H1 (cell line): ENCODE measurements around the gene MSMP. TPM values are rescaled to one million over a fixed set of nuclear protein-coding genes. Genes with fewer than 3 reads are reported as not detected.

Experiments
- CTCF ChIA-PET: fragments of 300-600 bp; sonication (Branson Sonifier 250); formaldehyde crosslinking; loops from one replicate; lab custom pipeline; 2021; ENCODE audit not compliant: partially characterized antibody; lab: Charles Lee
- POLR2A ChIA-PET: fragments of 300-600 bp; sonication (Branson Sonifier 250); formaldehyde crosslinking; loops from one replicate; lab custom pipeline; 2021; ENCODE audit warnings: inconsistent platforms; ENCODE audit not compliant: partially characterized antibody; lab: Charles Lee
- DNase-seq, 2 experiments: peaks; one replicate each; pipeline versions ENCODE4 v3.0.0 to v3.0.0-alpha.2; 2010 to 2022; ENCODE audit warnings: low spot score in 2 of 2, low read depth in 1 of 2, mixed read lengths in 1 of 2
- FAIRE-seq: peaks from 2 replicates; lab custom pipeline; 2011; peaks lifted over from hg19 to GRCh38; lab: Jason Lieb, UNC
- H2AFZ ChIP-seq: 2 replicates; pipeline ENCODE4 v1.8.1; 2012; ENCODE audit warnings: low read length, inconsistent platforms
- H2AK5ac ChIP-seq: 2 replicates; pipeline ENCODE4 v1.6.1; 2013; ENCODE audit warnings: low read depth, low read length
- H2BK120ac ChIP-seq: replicated peaks from 2 replicates; pipeline ENCODE3; 2013; ENCODE audit warnings: low read depth, low read length, inconsistent platforms
- H2BK12ac ChIP-seq: 2 replicates; pipeline ENCODE4 v1.6.1; 2013; ENCODE audit warnings: low read depth, low read length
- H2BK15ac ChIP-seq: 2 replicates; pipeline ENCODE4 v1.6.1; 2013; ENCODE audit warnings: low read length
- H2BK20ac ChIP-seq: 2 replicates; pipeline ENCODE4 v1.6.1; 2013; ENCODE audit warnings: low read length
- H2BK5ac ChIP-seq: 2 replicates; pipeline ENCODE4 v1.6.1; 2013; ENCODE audit warnings: low read depth, low read length
- H3K14ac ChIP-seq: 2 replicates; pipeline ENCODE4 v1.6.1; 2013; ENCODE audit warnings: inconsistent platforms; ENCODE audit not compliant: insufficient read length
- H3K18ac ChIP-seq: 2 replicates; pipeline ENCODE4 v1.6.1; 2013; ENCODE audit warnings: low read length; ENCODE audit errors: extremely low read depth
- H3K23ac ChIP-seq: 2 replicates; pipeline ENCODE4 v1.6.1; 2013; ENCODE audit warnings: inconsistent platforms; ENCODE audit not compliant: insufficient read length
- H3K23me2 ChIP-seq: 2 replicates; pipeline ENCODE4 v1.6.1; 2013; ENCODE audit warnings: low read depth, low read length
- H3K27ac ChIP-seq: 2 replicates; pipeline ENCODE4 v1.6.1; 2011; ENCODE audit warnings: low read depth, low read length, inconsistent platforms
- H3K27me3 ChIP-seq, 4 experiments: replicated peaks in 1 of 4; 1 replicate in 1 of 4; 2 replicates in 3 of 4; pipeline versions ENCODE4 v1.6.1 to v1.8.1; 2011 to 2013; ENCODE audit warnings: low read length in 3 of 4, mild to moderate bottlenecking in 3 of 4, inconsistent platforms in 2 of 4, mixed read lengths in 2 of 4, moderate library complexity in 1 of 4; ENCODE audit not compliant: control insufficient read depth in 3 of 4, insufficient read depth in 3 of 4; ENCODE audit errors: extremely low read depth in 1 of 4
- H3K36me3 ChIP-seq, 4 experiments: 2 replicates each; pipeline versions ENCODE4 v1.6.1 to v1.8.1; 2011 to 2013; ENCODE audit warnings: mild to moderate bottlenecking in 4 of 4, low read length in 3 of 4, moderate library complexity in 2 of 4, control low read depth in 1 of 4, inconsistent platforms in 1 of 4; ENCODE audit not compliant: insufficient read depth in 4 of 4, control insufficient read depth in 2 of 4
- H3K4ac ChIP-seq: replicated peaks from 2 replicates; pipeline ENCODE3; 2013; ENCODE audit warnings: low read length, low read depth, mixed read lengths, inconsistent platforms; ENCODE audit not compliant: insufficient read length
- H3K4me1 ChIP-seq, 4 experiments: replicated peaks in 1 of 4; 1 replicate in 1 of 4; 2 replicates in 3 of 4; pipeline versions ENCODE4 v1.6.1 to v1.8.1; 2011 to 2013; ENCODE audit warnings: low read length in 3 of 4, inconsistent platforms in 2 of 4, mixed read lengths in 1 of 4; ENCODE audit not compliant: insufficient read depth in 4 of 4, control insufficient read depth in 3 of 4
- H3K4me2 ChIP-seq, 2 experiments: 2 replicates each; pipeline versions ENCODE4 v1.6.1 to v1.8.1; 2011 to 2013; ENCODE audit warnings: low read depth in 2 of 2, low read length in 2 of 2, control low read depth in 1 of 2, inconsistent platforms in 1 of 2, mild to moderate bottlenecking in 1 of 2; ENCODE audit not compliant: insufficient read depth in 1 of 2
- H3K4me3 ChIP-seq, 4 experiments: fragments of 200-600, 300-600 bp in 1 of 4; sonication (generic), shearing (Covaris generic), sonication (Bioruptor Twin) in 1 of 4; 2 replicates each; pipeline versions ENCODE4 v1.5.1 to v1.8.1; 2011 to 2016; ENCODE audit warnings: low read length in 4 of 4, low read depth in 3 of 4, control low read depth in 2 of 4, inconsistent platforms in 2 of 4, mild to moderate bottlenecking in 2 of 4, mixed read lengths in 1 of 4, moderate library complexity in 1 of 4; ENCODE audit not compliant: insufficient read depth in 2 of 4; ENCODE audit errors: extremely low read depth in 1 of 4
- H3K56ac ChIP-seq: replicated peaks from 2 replicates; pipeline ENCODE3; 2013; ENCODE audit warnings: low read depth, mild to moderate bottlenecking, mixed read lengths, low read length, inconsistent platforms; ENCODE audit not compliant: insufficient read length
- H3K79me1 ChIP-seq: 2 replicates; pipeline ENCODE4 v1.6.1; 2013; ENCODE audit warnings: low read depth, low read length, control low read depth
- H3K79me2 ChIP-seq, 2 experiments: 2 replicates each; pipeline versions ENCODE4 v1.6.1 to v1.8.1; 2012 to 2013; ENCODE audit warnings: low read length in 2 of 2, mild to moderate bottlenecking in 2 of 2, inconsistent platforms in 1 of 2; ENCODE audit not compliant: insufficient read depth in 2 of 2, control insufficient read depth in 1 of 2
- H3K9ac ChIP-seq, 4 experiments: replicated peaks in 1 of 4; 1 replicate in 1 of 4; 2 replicates in 3 of 4; pipeline versions ENCODE4 v1.6.1 to v1.8.1; 2011 to 2013; ENCODE audit warnings: low read depth in 3 of 4, low read length in 3 of 4, control low read depth in 2 of 4, mild to moderate bottlenecking in 2 of 4, moderate library complexity in 2 of 4, inconsistent platforms in 1 of 4; ENCODE audit errors: extremely low read depth in 1 of 4
- H3K9me3 ChIP-seq, 2 experiments: 2 replicates each; pipeline versions ENCODE4 v1.6.1 to v1.8.1; 2012 to 2013; ENCODE audit warnings: mild to moderate bottlenecking in 2 of 2, moderate library complexity in 2 of 2, control low read depth in 1 of 2, inconsistent platforms in 1 of 2, low read depth in 1 of 2, low read length in 1 of 2, mixed read lengths in 1 of 2; ENCODE audit not compliant: insufficient read depth in 2 of 2
- H4K20me1 ChIP-seq, 2 experiments: replicated peaks in 1 of 2; 2 replicates each; pipeline versions ENCODE3 to v1.8.1; 2011 to 2013; ENCODE audit warnings: inconsistent platforms in 2 of 2, low read length in 2 of 2, mild to moderate bottlenecking in 1 of 2; ENCODE audit not compliant: insufficient read depth in 2 of 2, control insufficient read depth in 1 of 2
- H4K5ac ChIP-seq: 2 replicates; pipeline ENCODE4 v1.6.1; 2013; ENCODE audit warnings: low read length, low read depth, mixed read lengths, inconsistent platforms; ENCODE audit not compliant: insufficient read length
- H4K8ac ChIP-seq: 2 replicates; pipeline ENCODE4 v1.8.0; 2013; ENCODE audit warnings: mild to moderate bottlenecking, moderate library complexity, low read length, inconsistent platforms; ENCODE audit not compliant: insufficient read depth; ENCODE audit errors: extremely low read depth
- H4K91ac ChIP-seq: replicated peaks from 2 replicates; pipeline ENCODE3; 2013; ENCODE audit warnings: low read length, mixed read lengths, inconsistent platforms; ENCODE audit not compliant: insufficient read length
- BRCA1 ChIP-seq: IDR thresholded peaks from 2 replicates; pipeline ENCODE4 v1.6.1; 2012; ENCODE audit warnings: low read depth, low read length, improper control_type of control experiment
- CBX8 ChIP-seq: fragments of 300-800, 300-1000 bp; sonication (generic); IDR thresholded peaks from 2 replicates; pipeline ENCODE4 v1.7.1; 2016; ENCODE audit warnings: low read depth, low read length, borderline replicate concordance
- CREB1 ChIP-seq: IDR thresholded peaks from 2 replicates; pipeline ENCODE4 v1.6.1; 2012; ENCODE audit warnings: inconsistent platforms
- EGR1 ChIP-seq: IDR thresholded peaks from 2 replicates; pipeline ENCODE4 v1.6.1; 2011; ENCODE audit warnings: low read depth, low read length, borderline replicate concordance
- GABPA ChIP-seq: IDR thresholded peaks from 2 replicates; pipeline ENCODE4 v1.6.1; 2011; ENCODE audit warnings: mild to moderate bottlenecking, low read length, moderate library complexity, borderline replicate concordance; ENCODE audit not compliant: insufficient read depth
- NRF1 ChIP-seq: IDR thresholded peaks from 2 replicates; pipeline ENCODE4 v1.6.1; 2011; ENCODE audit warnings: mild to moderate bottlenecking, low read depth, low read length, improper control_type of control experiment
- RAD21 ChIP-seq, 2 experiments: IDR thresholded peaks in 1 of 2; conservative IDR thresholded peaks in 1 of 2; 2 replicates each; pipeline ENCODE4 v1.6.1; 2011; ENCODE audit warnings: low read depth in 2 of 2, low read length in 2 of 2, improper control_type of control experiment in 1 of 2, inconsistent platforms in 1 of 2, mild to moderate bottlenecking in 1 of 2, moderate library complexity in 1 of 2
- RBBP5 ChIP-seq: IDR thresholded peaks from 2 replicates; pipeline ENCODE4 v1.7.1; 2012; ENCODE audit warnings: low read depth, mild to moderate bottlenecking, inconsistent platforms, low read length, moderate library complexity, borderline replicate concordance
- SP1 ChIP-seq: IDR thresholded peaks from 2 replicates; pipeline ENCODE4 v1.6.1; 2011; ENCODE audit warnings: low read depth, low read length
- SRF ChIP-seq: IDR thresholded peaks from 2 replicates; pipeline ENCODE4 v1.6.1; 2011; ENCODE audit warnings: mild to moderate bottlenecking, low read depth, low read length, moderate library complexity
- YY1 ChIP-seq: IDR thresholded peaks from 2 replicates; pipeline ENCODE4 v1.6.1; 2011; ENCODE audit warnings: low read depth, mild to moderate bottlenecking, low read length
- WGBS, 2 experiments: shearing (Covaris generic) in 1 of 2; methylation state at CpG; one replicate each; pipeline versions ENCODE4 v1.1.6 to v1.1.7; 2013 to 2015; ENCODE audit warnings: low lambda C conversion rate in 2 of 2, mixed read lengths in 2 of 2, inconsistent platforms in 1 of 2, low coverage in 1 of 2, missing lambda C conversion rate in 1 of 2; ENCODE audit not compliant: insufficient replicate concordance in 2 of 2, insufficient coverage in 1 of 2, insufficient read length in 1 of 2; ENCODE audit errors: extremely low coverage in 1 of 2, missing lambda C conversion rate in 1 of 2; 5-methylcytosine and 5-hydroxymethylcytosine counted together
- polyA plus RNA-seq, 7 experiments: library from polyadenylated mRNA; depleted of rRNA in 3 of 7; stranded (reverse) in 5 of 7; unstranded in 2 of 7; fragments of >200 nt in 5 of 7; fragments of 200-250 nt in 2 of 7; gene quantifications; 1 replicate in 5 of 7; 2 replicates in 1 of 7; 4 replicates in 1 of 7; pipeline versions ENCODE4 v1.2.1 to v1.2.3, GENCODE V29; 2011 to 2013; ENCODE audit warnings: missing spikeins in 2 of 7, mixed read lengths in 2 of 7
- total RNA-seq: library from RNA; stranded (reverse); fragmentation: NEBNext Ultra II Directional; extraction: Animal tissue kit (Norgen Biotek cat#: 25700); gene quantifications from 2 replicates; pipeline ENCODE4 v1.2.1, GENCODE V29; 2021
- TF ChIP-seq, protein P1 (sequence below): IDR thresholded peaks from 2 replicates; pipeline ENCODE4 v1.6.1; 2012; ENCODE audit warnings: inconsistent platforms

MSMP gene
- total and polyA plus RNA-seq, 2 of the 8 experiments (the other 6 are each of a cell fraction or from before 2014, with no cell fraction given) = 0.53 TPM; not detected in 1

DNA sequence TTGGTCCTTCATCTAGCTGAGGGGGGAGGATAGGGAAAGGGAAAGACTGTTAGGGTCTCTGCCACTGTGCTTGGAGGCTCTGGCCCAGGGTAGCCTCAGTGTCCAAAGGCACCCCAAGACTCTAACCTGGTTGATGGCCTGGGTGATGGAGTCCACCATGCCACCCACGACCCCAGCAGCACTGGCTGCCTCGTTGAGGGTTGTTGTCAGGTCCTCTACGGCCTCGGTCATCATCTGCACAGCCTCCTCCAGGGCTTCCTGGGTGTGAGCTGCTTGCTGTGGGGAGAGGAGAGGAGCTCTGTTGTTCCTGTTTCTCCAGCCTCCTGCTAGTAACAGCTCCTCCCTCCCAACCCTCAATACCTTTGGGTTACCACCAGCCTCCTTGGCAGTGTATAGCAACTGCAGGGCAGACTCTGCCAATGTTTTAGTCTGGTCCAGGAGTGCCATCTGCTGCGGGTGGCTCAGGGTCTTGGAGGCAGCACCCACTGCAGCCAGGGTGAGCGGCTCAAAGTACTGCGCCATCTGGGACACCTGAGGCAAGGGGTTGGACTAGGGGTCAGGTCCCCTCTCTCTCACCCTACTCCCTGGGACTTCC is 48.1 kb downstream of the MSMP start:
- Histone ChIP-seq H4K20me1 (peaks cover 0 to 8% of the 10 kb centered on the region in 2 experiments), H3K27ac (no peak overlapping the region), H4K91ac (no peak overlapping the region), H3K18ac (no peak overlapping the region), H2AFZ (no peak overlapping the region), H2AK5ac (no peak overlapping the region), H3K9ac (no peak overlapping the region), H3K4me1 (no peaks in the 10 kb centered on the region), H3K9me3 (no peaks in the 10 kb centered on the region), H3K56ac (no peak overlapping the region), H2BK120ac (no peak overlapping the region), H3K27me3 (no peaks in the 10 kb centered on the region), H3K4ac (no peak overlapping the region), H3K79me2 (no peaks in the 10 kb centered on the region), H3K14ac (no peak overlapping the region), H2BK15ac (no peak overlapping the region), H2BK5ac (no peak overlapping the region), H3K36me3 (peaks cover 39 to 85% (median 75%) of the 10 kb centered on the region in 4 experiments), H2BK12ac (no peak overlapping the region), H3K79me1 (no peaks in the 10 kb centered on the region), H4K8ac (no peak overlapping the region), H2BK20ac (no peak overlapping the region), H3K4me2 (no peak overlapping the region), H3K23me2 (no peaks in the 10 kb centered on the region), H3K23ac (no peak overlapping the region), H3K4me3 (no peak overlapping the region), H4K5ac (no peak overlapping the region)
- FAIRE-seq (no peak), DNase-seq (no peak)
- WGBS, 2 experiments = 89% methylated on average over 7 of the region's 7 CpGs; no CpG with 5 or more reads in 1 of the 2 experiments
- ChIA-PET CTCF (interaction anchor here (0.8 to 13.1 kb wide), 10 partner anchors 9 to 43 kb away, joined by 3 to 199 read pairs (median 4); partner anchors contain the start of genes ARHGEF39 and TPM2), POLR2A (interaction anchor here (0.7 to 4.8 kb wide), 7 partner anchors 10 to 34 kb away, joined by 3 to 19 read pairs (median 3); partner anchors contain the start of genes CREB3, TLN1 and TPM2)
- TF ChIP-seq, protein P1, sequence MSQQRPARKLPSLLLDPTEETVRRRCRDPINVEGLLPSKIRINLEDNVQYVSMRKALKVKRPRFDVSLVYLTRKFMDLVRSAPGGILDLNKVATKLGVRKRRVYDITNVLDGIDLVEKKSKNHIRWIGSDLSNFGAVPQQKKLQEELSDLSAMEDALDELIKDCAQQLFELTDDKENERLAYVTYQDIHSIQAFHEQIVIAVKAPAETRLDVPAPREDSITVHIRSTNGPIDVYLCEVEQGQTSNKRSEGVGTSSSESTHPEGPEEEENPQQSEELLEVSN = no peak
- TF ChIP-seq SP1 (no peak), RAD21 (IDR thresholded peaks at IDR 0.05 in 1 of 2, conservative IDR thresholded peaks at IDR 0.05 in 1 of 2; ENCODE audit: low read depth in 2 of 2, low read length in 2 of 2) (no peak), GABPA (no peak), CREB1 (no peak), SRF (no peak), BRCA1 (no peak), YY1 (no peak), EGR1 (no peak), NRF1 (no peak), RBBP5 (no peak), CBX8 (no peak)
